DMS114 treated with DMSO at 0.1 percent for 48 hours (cell line): Measurements from ENCODE around the gene CHN2.

Experiments used
- DNase-seq: peaks from one replicate; lab custom pipeline; 2025; ENCODE audit not compliant: unreplicated experiment; lab: John Stamatoyannopoulos, UW

CHN2 gene

GRCh38 chr7:29217113-29217512 is 22.5 kb downstream of the CHN2 start:
- DNase-seq: no peak

GRCh38 chr7:29224726-29225125 is 30.2 kb downstream of the CHN2 start:
- DNase-seq: no peak

GRCh38 chr7:29228289-29229011 is 33.9 kb downstream of the CHN2 start:
- DNase-seq: no peak

- no peak for DNase-seq
Measured at GRCh38 chr7:29229066-29229465, 34.5 kb downstream of the CHN2 start.

GRCh38 chr7:29229946-29230345 is 35.4 kb downstream of the CHN2 start:
- DNase-seq: no peak

GRCh38 chr7:29230871-29231345 is 36.3 kb downstream of the CHN2 start:
- no peak for DNase-seq

- DNase-seq: no peak
Measured at GRCh38 chr7:29231671-29232232, 37.2 kb downstream of the CHN2 start.

- no peak for DNase-seq
Measured at GRCh38 chr7:29234438-29234837, 39.9 kb downstream of the CHN2 start.

GRCh38 chr7:29236071-29236580 is 41.6 kb downstream of the CHN2 start:
- DNase-seq: no peak

GRCh38 chr7:29236649-29237048 is 42.1 kb downstream of the CHN2 start:
- no peak for DNase-seq

GRCh38 chr7:29237489-29237888 is 42.9 kb downstream of the CHN2 start:
- no peak for DNase-seq

- DNase-seq: no peak
Measured at GRCh38 chr7:29239638-29240037, 45.1 kb downstream of the CHN2 start.

- DNase-seq: no peak
Measured at GRCh38 chr7:29242265-29242664, 47.7 kb downstream of the CHN2 start.

GRCh38 chr7:29243910-29244655 is 49.5 kb downstream of the CHN2 start:
- DNase-seq: no peak

GRCh38 chr7:29247224-29247962 is 52.8 kb downstream of the CHN2 start:
- DNase-seq: no peak

GRCh38 chr7:29247963-29248236 is 53.3 kb downstream of the CHN2 start:
- DNase-seq: no peak

- no peak for DNase-seq
Measured at GRCh38 chr7:29248713-29249382, 54.3 kb downstream of the CHN2 start.

GRCh38 chr7:29249383-29249750 is 54.8 kb downstream of the CHN2 start:
- no peak for DNase-seq

GRCh38 chr7:29249860-29250259 is 55.3 kb downstream of the CHN2 start:
- no peak for DNase-seq

GRCh38 chr7:29253225-29253624 is 58.6 kb downstream of the CHN2 start:
- no peak for DNase-seq

GRCh38 chr7:29254591-29254990 is 60.0 kb downstream of the CHN2 start:
- no peak for DNase-seq
